Measurements from ENCODE around the gene ST7. TPM values are rescaled to one million over a fixed set of nuclear protein-coding genes. Genes with fewer than 3 reads are reported as not detected.

Gene ST7
- total and polyA plus RNA-seq, 4 donors = 22.4 to 57.2 (median 41.6) TPM

GRCh38 chr7:117123311-117123926, 170.1 kb downstream of the ST7 start:
- Histone ChIP-seq H3K36me3 (ENCODE audit: control insufficient read depth in 4 of 4, insufficient read depth in 4 of 4, low read length in 4 of 4) (peaks cover 0 to 2% (median 1%) of the 10 kb centered on the region in 4 donors), H3K27ac (ENCODE audit: low read depth in 1 of 2, low read length in 1 of 2) (no peak overlapping the region), H3K9me3 (ENCODE audit: control insufficient read depth in 4 of 4, insufficient read depth in 3 of 4, low read length in 3 of 4) (no peaks in the 10 kb centered on the region), H3K4me3 (no peak overlapping the region), H3K9ac (ENCODE audit: insufficient read depth in 1 of 2, low read length in 2 of 2) (no peak overlapping the region), H3K27me3 (ENCODE audit: control insufficient read depth in 3 of 3, insufficient read depth in 3 of 3, low read length in 2 of 3) (no peaks in the 10 kb centered on the region), H3K4me1 (ENCODE audit: control insufficient read depth in 5 of 5, insufficient read depth in 5 of 5, low read length in 5 of 5) (peaks cover 0 to 31% (median 17%) of the 10 kb centered on the region in 5 donors)
- 90 to 93% methylated on average over 2 of the region's 2 CpGs for WGBS, 2 donors
- no peak for DNase-seq
- ATAC-seq (ENCODE audit: insufficient read depth, low FRiP score) = no peak
- TF ChIP-seq, protein P1, sequence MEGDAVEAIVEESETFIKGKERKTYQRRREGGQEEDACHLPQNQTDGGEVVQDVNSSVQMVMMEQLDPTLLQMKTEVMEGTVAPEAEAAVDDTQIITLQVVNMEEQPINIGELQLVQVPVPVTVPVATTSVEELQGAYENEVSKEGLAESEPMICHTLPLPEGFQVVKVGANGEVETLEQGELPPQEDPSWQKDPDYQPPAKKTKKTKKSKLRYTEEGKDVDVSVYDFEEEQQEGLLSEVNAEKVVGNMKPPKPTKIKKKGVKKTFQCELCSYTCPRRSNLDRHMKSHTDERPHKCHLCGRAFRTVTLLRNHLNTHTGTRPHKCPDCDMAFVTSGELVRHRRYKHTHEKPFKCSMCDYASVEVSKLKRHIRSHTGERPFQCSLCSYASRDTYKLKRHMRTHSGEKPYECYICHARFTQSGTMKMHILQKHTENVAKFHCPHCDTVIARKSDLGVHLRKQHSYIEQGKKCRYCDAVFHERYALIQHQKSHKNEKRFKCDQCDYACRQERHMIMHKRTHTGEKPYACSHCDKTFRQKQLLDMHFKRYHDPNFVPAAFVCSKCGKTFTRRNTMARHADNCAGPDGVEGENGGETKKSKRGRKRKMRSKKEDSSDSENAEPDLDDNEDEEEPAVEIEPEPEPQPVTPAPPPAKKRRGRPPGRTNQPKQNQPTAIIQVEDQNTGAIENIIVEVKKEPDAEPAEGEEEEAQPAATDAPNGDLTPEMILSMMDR (IDR thresholded peaks at IDR 0.05; ENCODE audit: control extremely low read depth, extremely low read depth) = no peak

- peak overlapping the region in 1 of 2 donors; percentile 53 for H3K27ac ChIP-seq (ENCODE audit: low read depth in 1 of 2, low read length in 1 of 2)
- H3K4me1 ChIP-seq (ENCODE audit: control insufficient read depth in 5 of 5, insufficient read depth in 5 of 5, low read length in 5 of 5) = peaks cover 0 to 37% (median 15%) of the 10 kb centered on the region in 5 donors
- H3K9ac ChIP-seq (ENCODE audit: insufficient read depth in 1 of 2, low read length in 2 of 2) = peak overlapping the region in 1 of 2 donors; percentile 48
- peaks cover 0 to 2% (median 1%) of the 10 kb centered on the region in 4 donors for H3K36me3 ChIP-seq (ENCODE audit: control insufficient read depth in 4 of 4, insufficient read depth in 4 of 4, low read length in 4 of 4)
- no peaks in the 10 kb centered on the region for H3K9me3 ChIP-seq (ENCODE audit: control insufficient read depth in 4 of 4, insufficient read depth in 3 of 4, low read length in 3 of 4)
- H3K27me3 ChIP-seq (ENCODE audit: control insufficient read depth in 3 of 3, insufficient read depth in 3 of 3, low read length in 2 of 3) = no peaks in the 10 kb centered on the region
- TF ChIP-seq, protein P1 (IDR thresholded peaks at IDR 0.05; ENCODE audit: control extremely low read depth, extremely low read depth) = no peak
- DNase-seq (peak; percentile 78 to 81 (median 79)), ATAC-seq (ENCODE audit: insufficient read depth, low FRiP score) (peak; percentile 68)
- no peak overlapping the region for H3K4me3 ChIP-seq
- WGBS, 2 donors = 31 to 48% methylated on average over 4 of the region's 4 CpGs
Measured at GRCh38 chr7:117124591-117125220, 171.4 kb downstream of the ST7 start.

- peaks cover 0 to 3% (median 0%) of the 10 kb centered on the region in 4 donors for H3K36me3 ChIP-seq (ENCODE audit: control insufficient read depth in 4 of 4, insufficient read depth in 4 of 4, low read length in 4 of 4)
- no peak for ATAC-seq (ENCODE audit: insufficient read depth, low FRiP score)
- no peaks in the 10 kb centered on the region for H3K27me3 ChIP-seq (ENCODE audit: control insufficient read depth in 3 of 3, insufficient read depth in 3 of 3, low read length in 2 of 3)
- TF ChIP-seq, protein P1 (IDR thresholded peaks at IDR 0.05; ENCODE audit: control extremely low read depth, extremely low read depth) = no peak
- H3K9me3 ChIP-seq (ENCODE audit: control insufficient read depth in 4 of 4, insufficient read depth in 3 of 4, low read length in 3 of 4) = no peaks in the 10 kb centered on the region
- H3K9ac ChIP-seq (ENCODE audit: insufficient read depth in 1 of 2, low read length in 2 of 2) = peak overlapping the region in 1 of 2 donors; percentile 9
- H3K4me3 ChIP-seq = no peak overlapping the region
- DNase-seq = peak in 2 of 3 donors; percentile 77 to 89
- WGBS, 2 donors = 89 to 96% methylated on average over 1 of the region's 1 CpG
- H3K4me1 ChIP-seq (ENCODE audit: control insufficient read depth in 5 of 5, insufficient read depth in 5 of 5, low read length in 5 of 5) = peaks cover 0 to 40% (median 15%) of the 10 kb centered on the region in 5 donors
- H3K27ac ChIP-seq (ENCODE audit: low read depth in 1 of 2, low read length in 1 of 2) = no peak overlapping the region
Measured at GRCh38 chr7:117126676-117127075, 173.4 kb downstream of the ST7 start.
